Right atrium auricular region (tissue), 2 donors: ENCODE data around the gene BMPR2. TPM values are rescaled to one million over a fixed set of nuclear protein-coding genes. Genes with fewer than 3 reads are reported as not detected.

Source experiments
- DNase-seq: peaks from one replicate; pipeline ENCODE4 v3.0.0-alpha.2; 2019; ENCODE audit warnings: low spot score
- H3K27ac ChIP-seq, 2 donors: fragments of 200-600 bp; sonication (generic); 1 replicate in 1 of 2; 2 replicates in 1 of 2; pipeline ENCODE4 v1.5.1; 2016 to 2019
- H3K27me3 ChIP-seq, 2 donors: fragments of 200-600 bp; sonication (generic); one replicate each; pipeline versions ENCODE4 v1.5.1 to v1.6.0; 2017 to 2019
- H3K36me3 ChIP-seq: fragments of 200-600 bp; sonication (generic); one replicate; pipeline ENCODE4 v1.5.1; 2016
- H3K4me1 ChIP-seq, 2 donors: fragments of 200-600 bp; sonication (generic); one replicate each; pipeline versions ENCODE4 v1.5.1 to v1.6.0; 2017 to 2019
- H3K4me3 ChIP-seq, 2 donors: fragments of 200-600 bp; sonication (generic); 1 replicate in 1 of 2; 2 replicates in 1 of 2; pipeline ENCODE4 v1.5.1; 2017 to 2019; ENCODE audit warnings: mild to moderate bottlenecking in 1 of 2, moderate library complexity in 1 of 2
- H3K9me3 ChIP-seq, 2 donors: fragments of 200-600 bp; sonication (generic); one replicate each; pipeline ENCODE4 v1.5.1; 2019
- total RNA-seq, 2 donors: library from RNA; depleted of rRNA; stranded (reverse); fragments of >200 nt; gene quantifications; one replicate each; pipeline ENCODE4 v1.1.0, GENCODE V29; 2016
- TF ChIP-seq, protein P1 (sequence below), 2 donors: fragments of 200-600 bp; sonication (generic); IDR thresholded peaks; one replicate each; pipeline ENCODE4 v1.5.1; 2019; ENCODE audit warnings: antibody characterized with exemption in 2 of 2

Gene BMPR2
- total RNA-seq, 2 donors from 2014 or later = 55.0 to 68.5 TPM

- H3K4me1 ChIP-seq = no peaks in the 10 kb centered on the region
- DNase-seq = no peak
- no peaks in the 10 kb centered on the region for H3K27me3 ChIP-seq
- TF ChIP-seq, protein P1, sequence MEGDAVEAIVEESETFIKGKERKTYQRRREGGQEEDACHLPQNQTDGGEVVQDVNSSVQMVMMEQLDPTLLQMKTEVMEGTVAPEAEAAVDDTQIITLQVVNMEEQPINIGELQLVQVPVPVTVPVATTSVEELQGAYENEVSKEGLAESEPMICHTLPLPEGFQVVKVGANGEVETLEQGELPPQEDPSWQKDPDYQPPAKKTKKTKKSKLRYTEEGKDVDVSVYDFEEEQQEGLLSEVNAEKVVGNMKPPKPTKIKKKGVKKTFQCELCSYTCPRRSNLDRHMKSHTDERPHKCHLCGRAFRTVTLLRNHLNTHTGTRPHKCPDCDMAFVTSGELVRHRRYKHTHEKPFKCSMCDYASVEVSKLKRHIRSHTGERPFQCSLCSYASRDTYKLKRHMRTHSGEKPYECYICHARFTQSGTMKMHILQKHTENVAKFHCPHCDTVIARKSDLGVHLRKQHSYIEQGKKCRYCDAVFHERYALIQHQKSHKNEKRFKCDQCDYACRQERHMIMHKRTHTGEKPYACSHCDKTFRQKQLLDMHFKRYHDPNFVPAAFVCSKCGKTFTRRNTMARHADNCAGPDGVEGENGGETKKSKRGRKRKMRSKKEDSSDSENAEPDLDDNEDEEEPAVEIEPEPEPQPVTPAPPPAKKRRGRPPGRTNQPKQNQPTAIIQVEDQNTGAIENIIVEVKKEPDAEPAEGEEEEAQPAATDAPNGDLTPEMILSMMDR (IDR thresholded peaks at IDR 0.05) = no peak
- no peaks in the 10 kb centered on the region for H3K9me3 ChIP-seq
- H3K4me3 ChIP-seq = no peak overlapping the region
- H3K27ac ChIP-seq = no peak overlapping the region
- no peaks in the 10 kb centered on the region for H3K36me3 ChIP-seq
Observed at GRCh38 chr2:202604699-202605098, 228.6 kb downstream of the BMPR2 start.

DNA sequence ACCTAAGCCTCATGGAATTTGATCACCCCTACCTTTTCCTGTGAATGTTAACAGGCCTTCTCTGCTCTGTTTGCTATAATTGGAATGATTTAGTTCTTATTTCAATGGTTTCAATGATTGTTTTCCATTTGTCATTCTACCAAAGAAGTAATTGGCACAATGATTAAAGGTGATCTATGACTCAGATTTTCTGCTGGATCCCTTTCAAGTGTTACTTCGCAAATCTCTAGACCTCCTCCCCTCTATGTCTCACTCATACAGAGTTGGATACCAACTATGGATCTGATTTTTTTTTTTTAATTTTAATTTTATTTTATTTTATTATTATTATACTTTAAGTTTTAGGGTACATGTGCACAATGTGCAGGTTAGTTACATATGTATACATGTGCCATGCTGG is 229.0 kb downstream of the BMPR2 start:
- no peaks in the 10 kb centered on the region for H3K4me1 ChIP-seq
- H3K9me3 ChIP-seq = no peaks in the 10 kb centered on the region
- no peak for DNase-seq
- H3K4me3 ChIP-seq = no peak overlapping the region
- no peaks in the 10 kb centered on the region for H3K36me3 ChIP-seq
- H3K27me3 ChIP-seq = no peaks in the 10 kb centered on the region
- no peak overlapping the region for H3K27ac ChIP-seq
- TF ChIP-seq, protein P1 (IDR thresholded peaks at IDR 0.05) = no peak

DNA sequence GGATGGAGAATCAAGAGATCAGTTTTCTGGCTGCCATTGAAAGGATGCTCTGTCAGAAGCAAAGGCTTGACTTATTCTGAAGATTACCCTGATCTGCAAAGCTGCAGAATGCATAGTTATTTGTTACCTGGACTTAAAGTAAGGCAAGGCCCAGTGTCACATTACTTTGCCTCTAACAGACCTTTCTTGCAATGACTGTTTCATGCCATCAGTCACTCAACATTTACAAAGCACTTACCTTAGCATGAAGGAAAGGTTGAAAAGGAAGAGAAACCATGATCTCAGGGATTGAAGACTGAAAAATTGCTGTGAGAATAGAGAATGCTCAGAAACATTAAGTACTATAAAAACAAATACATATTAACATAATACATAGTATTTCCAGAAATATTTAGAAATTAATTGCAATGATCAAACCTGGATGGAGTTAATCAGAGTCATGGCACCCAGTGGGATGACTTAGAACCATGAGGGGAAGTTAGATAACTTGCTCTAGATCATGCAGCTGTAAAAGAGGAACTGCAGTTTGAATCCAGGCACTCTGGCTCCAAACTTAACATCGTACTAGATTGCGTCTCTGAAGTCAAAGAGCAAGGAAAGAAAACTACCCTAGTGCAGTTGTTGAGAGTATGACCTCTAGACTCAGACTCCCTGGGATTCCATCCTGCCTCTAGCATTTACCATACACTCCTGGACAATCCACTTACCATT is 232.2 kb downstream of the BMPR2 start:
- H3K9me3 ChIP-seq = no peaks in the 10 kb centered on the region
- H3K36me3 ChIP-seq = no peaks in the 10 kb centered on the region
- no peaks in the 10 kb centered on the region for H3K27me3 ChIP-seq
- H3K4me3 ChIP-seq = no peak overlapping the region
- H3K4me1 ChIP-seq = no peaks in the 10 kb centered on the region
- TF ChIP-seq, protein P1 (IDR thresholded peaks at IDR 0.05) = no peak
- no peak for DNase-seq
- H3K27ac ChIP-seq = no peak overlapping the region

DNA sequence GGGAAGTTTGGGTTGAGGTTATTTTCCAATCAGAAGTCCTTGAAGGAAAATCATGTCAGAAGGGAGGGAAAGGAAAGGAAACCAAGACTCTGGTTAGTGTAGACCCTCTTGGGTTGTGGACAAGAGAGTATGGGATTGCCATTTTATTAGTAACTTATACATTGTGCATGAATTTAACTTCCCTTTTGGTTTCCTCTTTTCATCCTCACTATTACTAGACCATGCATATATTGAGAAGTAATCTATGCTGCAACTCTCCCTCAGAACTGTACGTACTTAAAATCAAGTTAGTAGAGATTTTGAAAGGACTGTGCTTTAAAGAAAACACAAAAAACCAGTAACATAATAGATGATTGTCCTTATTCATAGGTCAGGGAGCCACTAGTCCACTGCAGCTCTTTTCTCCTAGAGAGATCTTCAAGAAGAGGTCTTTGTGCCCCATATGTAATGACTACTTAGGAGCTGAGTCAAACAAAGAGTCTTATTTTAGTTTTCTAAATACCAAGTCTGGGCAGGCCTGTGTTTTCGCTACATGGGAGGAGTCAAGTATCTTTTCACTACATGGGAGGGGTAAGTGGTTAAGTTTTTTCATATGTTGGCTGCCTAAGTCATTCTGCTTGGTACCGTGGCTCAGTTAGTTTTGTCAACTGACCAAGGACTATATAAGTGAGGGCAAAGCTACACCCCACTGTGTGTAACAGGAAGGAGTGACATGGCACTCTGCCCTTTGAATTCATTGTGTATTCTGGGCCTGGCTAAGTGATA is 233.4 kb downstream of the BMPR2 start:
- H3K27me3 ChIP-seq = no peaks in the 10 kb centered on the region
- DNase-seq = no peak
- TF ChIP-seq, protein P1 (IDR thresholded peaks at IDR 0.05) = no peak
- no peaks in the 10 kb centered on the region for H3K36me3 ChIP-seq
- no peaks in the 10 kb centered on the region for H3K4me1 ChIP-seq
- H3K4me3 ChIP-seq = no peak overlapping the region
- no peak overlapping the region for H3K27ac ChIP-seq
- no peaks in the 10 kb centered on the region for H3K9me3 ChIP-seq

DNA sequence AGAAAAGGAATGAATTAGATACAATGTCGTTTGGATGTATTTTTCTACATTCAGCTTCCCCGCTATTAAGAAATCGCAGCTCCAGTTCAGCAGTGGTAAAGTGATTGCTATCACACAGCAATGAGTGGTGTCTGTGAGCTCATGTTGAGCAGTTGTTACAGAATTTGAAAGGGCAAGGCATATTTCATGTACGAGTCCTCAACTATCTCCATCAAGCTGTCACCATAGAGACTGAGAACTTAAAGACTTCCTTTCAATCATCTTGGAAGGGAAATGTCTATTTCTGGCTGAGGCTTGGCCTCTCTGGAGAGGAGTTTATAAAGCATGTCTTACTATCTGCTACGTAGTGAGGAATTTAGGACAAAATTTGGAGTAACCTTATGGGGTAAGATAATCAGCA is 234.3 kb downstream of the BMPR2 start:
- Histone ChIP-seq H3K4me1 (no peaks in the 10 kb centered on the region), H3K27ac (no peak overlapping the region), H3K9me3 (no peaks in the 10 kb centered on the region), H3K36me3 (no peaks in the 10 kb centered on the region), H3K27me3 (no peaks in the 10 kb centered on the region), H3K4me3 (no peak overlapping the region)
- DNase-seq = no peak
- TF ChIP-seq, protein P1 (IDR thresholded peaks at IDR 0.05) = no peak
